ENCODE measurements around the gene ALOX5AP.

The ALOX5AP gene

GRCh38 chr13:30722361-30722760 lies 13.0 kb upstream of the ALOX5AP start:
- H3K27me3 ChIP-seq (replicated peaks; ENCODE audit: control insufficient read depth, insufficient read depth, low read length): no peaks in the 10 kb centered on the region
- H3K4me3 ChIP-seq (replicated peaks; ENCODE audit: low read depth, low read length): no peak overlapping the region
- DNase-seq (ENCODE audit: extremely low read depth, insufficient read length): no peak
- TF ChIP-seq, protein P1, sequence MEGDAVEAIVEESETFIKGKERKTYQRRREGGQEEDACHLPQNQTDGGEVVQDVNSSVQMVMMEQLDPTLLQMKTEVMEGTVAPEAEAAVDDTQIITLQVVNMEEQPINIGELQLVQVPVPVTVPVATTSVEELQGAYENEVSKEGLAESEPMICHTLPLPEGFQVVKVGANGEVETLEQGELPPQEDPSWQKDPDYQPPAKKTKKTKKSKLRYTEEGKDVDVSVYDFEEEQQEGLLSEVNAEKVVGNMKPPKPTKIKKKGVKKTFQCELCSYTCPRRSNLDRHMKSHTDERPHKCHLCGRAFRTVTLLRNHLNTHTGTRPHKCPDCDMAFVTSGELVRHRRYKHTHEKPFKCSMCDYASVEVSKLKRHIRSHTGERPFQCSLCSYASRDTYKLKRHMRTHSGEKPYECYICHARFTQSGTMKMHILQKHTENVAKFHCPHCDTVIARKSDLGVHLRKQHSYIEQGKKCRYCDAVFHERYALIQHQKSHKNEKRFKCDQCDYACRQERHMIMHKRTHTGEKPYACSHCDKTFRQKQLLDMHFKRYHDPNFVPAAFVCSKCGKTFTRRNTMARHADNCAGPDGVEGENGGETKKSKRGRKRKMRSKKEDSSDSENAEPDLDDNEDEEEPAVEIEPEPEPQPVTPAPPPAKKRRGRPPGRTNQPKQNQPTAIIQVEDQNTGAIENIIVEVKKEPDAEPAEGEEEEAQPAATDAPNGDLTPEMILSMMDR (IDR thresholded peaks at IDR 0.05; ENCODE audit: insufficient read depth, low read length, poor library complexity, severe bottlenecking): no peak
- no peaks in the 10 kb centered on the region for H3K36me3 ChIP-seq (ENCODE audit: control insufficient read depth, insufficient read depth, low read length)

DNA sequence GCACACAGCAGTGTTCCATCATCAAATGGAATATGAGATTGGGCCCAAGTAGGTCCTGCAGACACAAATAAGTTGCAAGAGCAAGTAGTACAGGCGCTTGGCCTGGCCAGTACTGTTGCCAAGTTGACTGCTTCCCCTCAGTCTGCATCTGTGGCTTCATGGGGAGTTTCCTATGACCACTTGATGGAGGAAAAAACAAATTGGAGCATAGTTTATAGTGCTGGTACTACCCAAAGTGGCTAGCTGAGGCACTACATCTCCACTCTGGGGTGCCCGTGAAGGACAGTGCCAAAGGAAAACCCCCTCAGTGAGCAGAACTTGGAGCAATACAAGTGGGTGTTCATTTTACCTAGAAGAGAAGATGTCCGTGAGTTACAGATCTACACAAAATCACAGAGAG lies 10.6 kb upstream of the ALOX5AP start:
- TF ChIP-seq, protein P1 (IDR thresholded peaks at IDR 0.05; ENCODE audit: insufficient read depth, low read length, poor library complexity, severe bottlenecking): no peak
- no peaks in the 10 kb centered on the region for H3K36me3 ChIP-seq (ENCODE audit: control insufficient read depth, insufficient read depth, low read length)

GRCh38 chr13:30725326-30726085 lies 9.8 kb upstream of the ALOX5AP start:
- no peak for DNase-seq (ENCODE audit: extremely low read depth, insufficient read length)
- no peaks in the 10 kb centered on the region for H3K36me3 ChIP-seq (ENCODE audit: control insufficient read depth, insufficient read depth, low read length)
- TF ChIP-seq, protein P1 (IDR thresholded peaks at IDR 0.05; ENCODE audit: insufficient read depth, low read length, poor library complexity, severe bottlenecking): no peak
- H3K27me3 ChIP-seq (replicated peaks; ENCODE audit: control insufficient read depth, insufficient read depth, low read length): no peaks in the 10 kb centered on the region
- no peak overlapping the region for H3K4me3 ChIP-seq (replicated peaks; ENCODE audit: low read depth, low read length)

More for the DNA sequence above, 10.6 kb upstream of the ALOX5AP start:
- H3K27me3 ChIP-seq (replicated peaks; ENCODE audit: control insufficient read depth, insufficient read depth, low read length): no peaks in the 10 kb centered on the region
- no peak for DNase-seq (ENCODE audit: extremely low read depth, insufficient read length)
- no peak overlapping the region for H3K4me3 ChIP-seq (replicated peaks; ENCODE audit: low read depth, low read length)

GRCh38 chr13:30726192-30726591 lies 9.2 kb upstream of the ALOX5AP start:
- TF ChIP-seq, protein P1 (IDR thresholded peaks at IDR 0.05; ENCODE audit: insufficient read depth, low read length, poor library complexity, severe bottlenecking): no peak
- Histone ChIP-seq H3K4me3 (replicated peaks; ENCODE audit: low read depth, low read length) (no peak overlapping the region), H3K27me3 (replicated peaks; ENCODE audit: control insufficient read depth, insufficient read depth, low read length) (no peaks in the 10 kb centered on the region), H3K36me3 (ENCODE audit: control insufficient read depth, insufficient read depth, low read length) (no peaks in the 10 kb centered on the region)
- DNase-seq (ENCODE audit: extremely low read depth, insufficient read length): no peak

- DNase-seq (ENCODE audit: extremely low read depth, insufficient read length): no peak
- no peak overlapping the region for H3K4me3 ChIP-seq (replicated peaks; ENCODE audit: low read depth, low read length)
- H3K36me3 ChIP-seq (ENCODE audit: control insufficient read depth, insufficient read depth, low read length): no peaks in the 10 kb centered on the region
- H3K27me3 ChIP-seq (replicated peaks; ENCODE audit: control insufficient read depth, insufficient read depth, low read length): no peaks in the 10 kb centered on the region
- TF ChIP-seq, protein P1 (IDR thresholded peaks at IDR 0.05; ENCODE audit: insufficient read depth, low read length, poor library complexity, severe bottlenecking): no peak
These were observed 7.6 kb upstream of the ALOX5AP start for GRCh38 chr13:30727491-30728355.
